DOHH2 (cell line): ENCODE results near the gene YPEL1.

Source experiments
- CTCF ChIP-seq: fragments of 200-600 bp; sonication (generic); IDR thresholded peaks from one replicate; pipeline ENCODE4 v1.5.1; 2014; ENCODE audit warnings: antibody characterized with exemption, mild to moderate bottlenecking, low read depth, low read length; ENCODE audit not compliant: poor library complexity, severe bottlenecking
- EZH2phosphoT487 ChIP-seq: fragments of 200-600 bp; sonication (generic); IDR thresholded peaks from 2 replicates; pipeline ENCODE4 v1.6.1; 2017; ENCODE audit warnings: borderline replicate concordance, mild to moderate bottlenecking, antibody characterized with exemption, low read length, moderate library complexity, mixed read lengths

DNA sequence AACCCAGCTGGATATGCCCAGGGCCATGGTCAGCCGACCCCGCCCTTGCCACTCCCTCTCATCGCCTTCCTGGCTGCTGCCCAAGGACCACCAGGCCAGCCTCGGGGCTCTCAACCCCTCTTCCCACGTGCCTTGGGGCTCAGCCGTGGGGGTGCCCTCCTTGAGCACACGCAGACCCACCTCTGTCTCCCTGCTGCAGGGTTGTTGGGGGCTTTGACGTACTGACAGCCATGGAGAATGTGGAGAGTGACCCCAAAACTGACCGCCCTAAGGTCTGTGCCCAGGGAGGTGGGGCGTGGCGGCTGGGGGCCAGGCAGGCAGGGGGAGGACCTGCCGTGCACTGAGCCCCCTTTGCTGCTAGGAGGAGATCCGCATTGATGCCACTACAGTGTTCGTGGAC is 41.2 kb downstream of the YPEL1 start:
- TF ChIP-seq CTCF (no peak), EZH2phosphoT487 (no peak)
